K562 (cell line): ENCODE data around the gene DENND2C. TPM values are rescaled to one million over a fixed set of nuclear protein-coding genes. Genes with fewer than 3 reads are reported as not detected.
A peak's percentile ranks its signal among the peaks of the same experiment; 100 is the strongest.

ENCODE experiments used
- CBX8 ChIP-seq: fragments of 200-600 bp; sonication (generic); IDR thresholded peaks from 2 replicates; pipeline ENCODE4 v1.6.1; 2012; ENCODE audit warnings: borderline replicate concordance, mixed run types, low read depth, mild to moderate bottlenecking, moderate library complexity, mixed read lengths, low read length, control low read depth, inconsistent platforms; ENCODE audit not compliant: poor library complexity, severe bottlenecking; ENCODE audit errors: extremely low read depth
- CEBPG ChIP-seq, 3 experiments: fragments of 200-800 bp in 1 of 3; sonication (Bioruptor generic) in 1 of 3; sonication (generic) in 1 of 3; formaldehyde crosslinking in 1 of 3; IDR thresholded peaks in 2 of 3; conservative IDR thresholded peaks in 1 of 3; 2 replicates each; pipeline versions ENCODE4 v1.6.1 to v1.8.0; 2016 to 2022; ENCODE audit warnings: missing compliant biosample characterization in 2 of 3, missing genetic modification characterization in 2 of 3, mild to moderate bottlenecking in 1 of 3, missing genetic modification reagents in 1 of 3
- DIDO1 ChIP-seq: fragments of 450-650 bp; IDR thresholded peaks from 2 replicates; pipeline ENCODE4 v1.6.1; 2016; ENCODE audit warnings: low read depth, missing biosample characterization, missing genetic modification characterization
- DMBX1 ChIP-seq: fragments of 250-450 bp; sonication (Bioruptor Pico); IDR thresholded peaks from 2 replicates; pipeline ENCODE4 v1.8.0; 2022; ENCODE audit warnings: inconsistent platforms, mild to moderate bottlenecking, moderate library complexity, borderline replicate concordance
- FOSL1 ChIP-seq: fragments of 200-800 bp; sonication (Bioruptor generic); conservative IDR thresholded peaks from 2 replicates; pipeline ENCODE4 v1.6.1; 2016; ENCODE audit warnings: missing genetic modification characterization, missing compliant biosample characterization
- KAT7 ChIP-seq: sonication (generic); formaldehyde crosslinking; IDR thresholded peaks from 2 replicates; pipeline ENCODE4 v1.8.0; 2022; ENCODE audit warnings: missing genetic modification reagents, mild to moderate bottlenecking, borderline replicate concordance
- KAT8 ChIP-seq: fragments of 450-650 bp; IDR thresholded peaks from 2 replicates; pipeline ENCODE4 v1.6.1; 2016; ENCODE audit warnings: low read depth, mild to moderate bottlenecking
- MAFK ChIP-seq: IDR thresholded peaks from 2 replicates; pipeline ENCODE4 v1.6.1; 2011; ENCODE audit warnings: low read length, improper control_type of control experiment
- MEIS2 ChIP-seq: fragments of 450-650 bp; IDR thresholded peaks from 2 replicates; pipeline ENCODE4 v1.6.1; 2014; ENCODE audit warnings: mild to moderate bottlenecking; ENCODE audit not compliant: partially characterized antibody
- MTA3 ChIP-seq: fragments of 450-650 bp; formaldehyde crosslinking; IDR thresholded peaks from 2 replicates; pipeline ENCODE4 v1.6.1; 2017; ENCODE audit warnings: mild to moderate bottlenecking, borderline replicate concordance
- PBX2 ChIP-seq, 2 experiments: IDR thresholded peaks in 1 of 2; conservative IDR thresholded peaks in 1 of 2; 2 replicates each; pipeline ENCODE4 v1.6.1; 2016; ENCODE audit warnings: low read depth in 2 of 2, mild to moderate bottlenecking in 1 of 2, missing compliant biosample characterization in 1 of 2, missing genetic modification characterization in 1 of 2, moderate library complexity in 1 of 2
- SIX5 ChIP-seq, 2 experiments: IDR thresholded peaks; 2 replicates each; pipeline ENCODE4 v1.6.1; 2011; ENCODE audit warnings: low read length in 2 of 2, borderline replicate concordance in 1 of 2, low read depth in 1 of 2, mild to moderate bottlenecking in 1 of 2, moderate library complexity in 1 of 2; ENCODE audit not compliant: insufficient read depth in 1 of 2
- SMAD3 ChIP-seq: fragments of 450-650 bp; formaldehyde crosslinking; conservative IDR thresholded peaks from 2 replicates; pipeline ENCODE4 v1.4.0; 2020; ENCODE audit warnings: mild to moderate bottlenecking
- THRA ChIP-seq: fragments of 450-650 bp; IDR thresholded peaks from 2 replicates; pipeline ENCODE4 v1.6.1; 2017; ENCODE audit warnings: mild to moderate bottlenecking, moderate library complexity
- ZNF740 ChIP-seq, 3 experiments: fragments of 200-800 bp in 1 of 3; sonication (Bioruptor generic) in 1 of 3; sonication (generic) in 1 of 3; formaldehyde crosslinking in 1 of 3; IDR thresholded peaks; 2 replicates each; pipeline versions ENCODE4 v1.6.1 to v1.8.0; 2016 to 2022; ENCODE audit warnings: mild to moderate bottlenecking in 2 of 3, missing compliant biosample characterization in 2 of 3, missing genetic modification characterization in 2 of 3, missing genetic modification reagents in 1 of 3
- ZNF77 ChIP-seq: fragments of 250-450 bp; sonication (Bioruptor Pico); IDR thresholded peaks from 2 replicates; pipeline ENCODE4 v1.5.0; 2020
- polyA plus RNA-seq, 8 experiments: library from polyadenylated mRNA; depleted of rRNA in 4 of 8; stranded (reverse) in 5 of 8; unstranded in 3 of 8; fragments of >200 nt; fragmentation: Nextera tagmentation in 2 of 8; fragmentation: Illumina TruSeq in 1 of 8; extraction: Ambion mirVana in 2 of 8; extraction: Trizol in 1 of 8; gene quantifications; 2 replicates each; pipeline versions ENCODE4 v1.2.1 to v1.2.3, GENCODE V29; 2011 to 2014; ENCODE audit warnings: inconsistent platforms in 1 of 8, missing spikeins in 1 of 8
- total RNA-seq, 7 experiments: library from RNA; depleted of rRNA in 6 of 7; stranded (reverse); fragments of >200 nt in 6 of 7; fragmentation: Illumina TruSeq in 2 of 7; extraction: Trizol in 2 of 7; gene quantifications; 2 replicates each; pipeline versions ENCODE4 v1.2.1 to v1.2.3, GENCODE V29; 2011 to 2021; ENCODE audit warnings: low replicate concordance in 1 of 7

The DENND2C gene
- total and polyA plus RNA-seq, 9 of the 15 experiments (the other 6 are each of a cell fraction or from before 2014, with no cell fraction given): 0.03 to 0.25 (median 0.14) TPM

GRCh38 chr1:114581335-114582287 is 88.2 kb downstream of the DENND2C start, which contains the start of gene BCAS2 (continued):
- TF ChIP-seq PBX2 (CRISPR knock-in tag; IDR thresholded peaks at IDR 0.05; ENCODE audit: low read depth) (no peak), PBX2 (tag; conservative IDR thresholded peaks at IDR 0.05; ENCODE audit: low read depth) (no peak), THRA (no peak), SIX5 (IDR thresholded peaks at IDR 0.05; ENCODE audit: borderline replicate concordance in 1 of 2, insufficient read depth in 1 of 2, low read depth in 1 of 2, low read length in 2 of 2) (peak; percentile 20 to 42; a peak in 2 of 4 replicates), FOSL1 (tag) (peak; percentile 64; the same call in 1 of the 2 replicates), ZNF740 (CRISPR knock-in tag; IDR thresholded peaks at IDR 0.05) (no peak), ZNF740 (tag; IDR thresholded peaks at IDR 0.05) (0 out of 4 replicates have a peak, but pooled peaks of 1 of the 2 experiments have one; percentile 15), CEBPG (CRISPR knock-in tag; IDR thresholded peaks at IDR 0.05) (peak; percentile 83), CEBPG (tag; conservative IDR thresholded peaks at IDR 0.05 in 1 of 2, IDR thresholded peaks at IDR 0.05 in 1 of 2) (peak; percentile 85 to 97), CBX8 (no peak), SMAD3 (peak; percentile 53; the same call in 1 of the 2 replicates), KAT8 (0 out of 2 replicates have a peak, but pooled peaks have one; percentile 59), DMBX1 (CRISPR knock-in tag) (peak; percentile 82; the same call in 1 of the 2 replicates), MAFK (peak; percentile 69), MTA3 (peak; percentile 98), DIDO1 (tag) (peak; percentile 32; the same call in 1 of the 2 replicates), KAT7 (peak; percentile 36; the same call in 1 of the 2 replicates), ZNF77 (CRISPR knock-in tag) (no peak), MEIS2 (peak; percentile 70)
